ENCODE data around the gene CKS1B.

CKS1B gene

DNA sequence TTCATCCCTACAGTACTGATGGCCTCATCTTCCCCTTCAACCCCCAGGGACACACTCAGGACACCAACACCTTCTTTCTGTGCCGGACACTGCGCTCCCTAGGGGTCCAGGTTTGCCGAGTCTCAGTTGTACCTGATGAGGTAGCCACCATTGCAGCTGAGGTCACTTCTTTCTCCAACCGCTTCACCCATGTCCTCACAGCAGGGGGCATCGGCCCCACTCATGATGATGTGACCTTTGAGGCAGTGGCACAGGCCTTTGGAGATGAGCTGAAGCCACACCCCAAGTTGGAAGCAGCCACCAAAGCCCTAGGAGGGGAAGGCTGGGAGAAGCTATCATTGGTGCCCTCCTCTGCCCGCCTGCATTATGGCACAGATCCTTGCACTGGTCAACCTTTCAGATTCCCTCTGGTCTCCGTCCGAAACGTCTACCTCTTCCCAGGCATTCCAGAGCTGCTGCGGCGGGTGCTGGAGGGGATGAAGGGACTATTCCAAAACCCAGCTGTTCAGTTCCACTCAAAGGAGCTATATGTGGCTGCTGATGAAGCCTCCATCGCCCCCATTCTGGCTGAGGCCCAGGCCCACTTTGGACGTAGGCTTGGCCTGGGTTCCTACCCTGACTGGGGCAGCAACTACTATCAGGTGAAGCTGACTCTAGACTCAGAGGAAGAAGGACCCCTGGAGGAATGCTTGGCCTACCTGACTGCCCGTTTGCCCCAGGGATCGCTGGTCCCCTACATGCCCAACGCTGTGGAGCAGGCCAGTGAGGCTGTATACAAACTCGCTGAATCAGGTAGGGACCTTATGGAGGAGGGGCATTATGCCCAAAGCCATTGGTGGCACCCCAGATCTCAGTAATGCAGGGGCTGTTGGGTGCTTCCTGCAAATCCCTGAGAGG lies 13.8 kb downstream of the CKS1B start:
- no peak for DNase-seq (ENCODE audit: low read depth)
- no peak overlapping the region for H3K4me3 ChIP-seq (ENCODE audit: control insufficient read depth, low read depth, low read length)
- TF ChIP-seq, protein P1, sequence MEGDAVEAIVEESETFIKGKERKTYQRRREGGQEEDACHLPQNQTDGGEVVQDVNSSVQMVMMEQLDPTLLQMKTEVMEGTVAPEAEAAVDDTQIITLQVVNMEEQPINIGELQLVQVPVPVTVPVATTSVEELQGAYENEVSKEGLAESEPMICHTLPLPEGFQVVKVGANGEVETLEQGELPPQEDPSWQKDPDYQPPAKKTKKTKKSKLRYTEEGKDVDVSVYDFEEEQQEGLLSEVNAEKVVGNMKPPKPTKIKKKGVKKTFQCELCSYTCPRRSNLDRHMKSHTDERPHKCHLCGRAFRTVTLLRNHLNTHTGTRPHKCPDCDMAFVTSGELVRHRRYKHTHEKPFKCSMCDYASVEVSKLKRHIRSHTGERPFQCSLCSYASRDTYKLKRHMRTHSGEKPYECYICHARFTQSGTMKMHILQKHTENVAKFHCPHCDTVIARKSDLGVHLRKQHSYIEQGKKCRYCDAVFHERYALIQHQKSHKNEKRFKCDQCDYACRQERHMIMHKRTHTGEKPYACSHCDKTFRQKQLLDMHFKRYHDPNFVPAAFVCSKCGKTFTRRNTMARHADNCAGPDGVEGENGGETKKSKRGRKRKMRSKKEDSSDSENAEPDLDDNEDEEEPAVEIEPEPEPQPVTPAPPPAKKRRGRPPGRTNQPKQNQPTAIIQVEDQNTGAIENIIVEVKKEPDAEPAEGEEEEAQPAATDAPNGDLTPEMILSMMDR (IDR thresholded peaks at IDR 0.05; ENCODE audit: control insufficient read depth, insufficient read depth, low read depth, low read length, missing control alignments): no peak

DNA sequence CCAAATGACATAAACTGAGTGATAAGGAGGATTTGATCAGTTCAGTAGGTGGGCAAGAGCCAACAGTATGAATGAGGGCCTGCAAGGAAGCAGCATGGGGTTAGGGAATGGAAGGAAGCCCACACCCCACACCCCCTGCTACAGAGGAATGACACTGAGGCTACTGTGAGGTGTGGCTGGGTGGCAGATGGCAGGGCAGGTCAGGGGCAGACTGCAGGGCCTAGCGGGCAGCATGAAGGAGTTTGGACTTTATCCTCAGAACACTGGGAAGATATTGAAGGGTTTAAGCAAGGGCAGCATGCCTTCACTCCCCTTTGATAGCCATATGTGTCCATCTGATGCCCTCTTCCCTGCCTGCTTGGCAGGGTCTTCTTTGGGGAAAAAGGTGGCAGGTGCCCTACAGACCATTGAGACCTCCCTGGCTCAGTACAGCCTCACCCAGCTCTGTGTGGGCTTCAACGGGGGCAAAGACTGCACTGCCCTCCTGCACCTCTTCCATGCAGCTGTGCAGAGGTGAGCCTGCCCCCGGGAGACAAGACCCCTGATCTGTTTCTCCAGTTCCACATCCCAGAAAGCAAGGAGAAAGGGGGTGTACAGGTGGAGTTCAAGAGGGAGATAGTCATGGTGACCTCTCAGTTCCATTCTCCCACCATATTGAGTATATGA lies 14.8 kb downstream of the CKS1B start:
- no peak for DNase-seq (ENCODE audit: low read depth)
- H3K4me3 ChIP-seq (ENCODE audit: control insufficient read depth, low read depth, low read length): no peak overlapping the region
- TF ChIP-seq, protein P1 (IDR thresholded peaks at IDR 0.05; ENCODE audit: control insufficient read depth, insufficient read depth, low read depth, low read length, missing control alignments): no peak

DNA sequence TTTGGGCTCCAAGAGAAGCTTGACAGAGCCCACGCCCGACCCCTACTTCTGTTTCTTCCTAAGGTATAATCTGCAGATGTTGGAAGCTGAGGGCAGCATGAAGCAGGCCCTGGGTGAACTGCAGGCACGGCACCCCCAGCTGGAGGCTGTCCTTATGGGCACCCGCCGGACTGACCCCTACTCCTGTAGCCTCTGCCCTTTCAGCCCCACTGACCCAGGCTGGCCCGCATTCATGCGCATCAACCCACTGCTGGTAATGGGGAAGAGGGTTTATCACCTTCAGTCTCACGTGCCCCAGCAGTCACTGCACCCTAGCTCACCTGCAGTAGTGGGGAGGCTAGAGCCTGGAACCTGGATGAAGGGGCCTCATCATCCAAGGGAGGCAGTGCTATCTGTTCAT lies 15.8 kb downstream of the CKS1B start:
- H3K4me3 ChIP-seq (ENCODE audit: control insufficient read depth, low read depth, low read length): no peak overlapping the region
- TF ChIP-seq, protein P1 (IDR thresholded peaks at IDR 0.05; ENCODE audit: control insufficient read depth, insufficient read depth, low read depth, low read length, missing control alignments): no peak
- no peak for DNase-seq (ENCODE audit: low read depth)

DNA sequence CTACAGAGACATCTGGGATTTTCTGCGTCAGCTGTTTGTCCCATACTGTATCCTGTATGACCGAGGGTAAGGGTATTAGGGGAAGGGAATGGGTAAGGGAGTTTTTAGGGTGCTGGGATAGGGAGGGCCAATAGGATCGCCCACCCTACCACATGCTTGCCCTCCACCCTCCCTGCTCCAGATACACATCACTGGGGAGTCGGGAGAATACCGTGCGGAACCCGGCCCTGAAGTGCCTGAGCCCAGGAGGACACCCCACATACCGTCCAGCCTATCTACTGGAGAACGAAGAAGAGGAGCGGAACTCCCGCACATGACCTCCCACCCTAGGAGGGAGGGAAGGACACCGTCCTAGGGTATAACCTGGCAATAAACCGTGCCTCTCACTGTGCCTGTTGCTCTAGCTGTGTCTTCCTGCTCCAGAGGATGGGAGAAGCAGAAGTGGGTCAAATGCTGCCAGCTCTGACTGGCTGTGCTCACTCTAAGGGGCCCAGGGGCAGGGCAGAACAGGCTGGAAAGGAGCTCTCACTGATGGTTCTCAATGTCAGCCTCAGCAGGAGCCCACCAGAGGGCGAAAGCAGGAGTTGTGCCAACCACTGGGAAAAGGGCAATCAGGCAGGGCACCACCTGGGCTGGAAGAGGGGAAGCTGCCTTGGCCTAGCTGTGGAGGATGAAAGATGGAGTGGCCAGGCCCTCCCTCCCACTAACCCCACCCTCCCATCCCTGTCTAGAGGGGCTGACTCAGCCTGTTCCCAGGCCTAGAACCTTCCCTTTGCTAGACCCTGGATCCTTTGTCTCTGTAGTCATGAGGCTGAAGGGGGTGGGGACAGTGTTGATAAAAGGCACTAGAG lies 18.5 kb downstream of the CKS1B start:
- no peak for DNase-seq (ENCODE audit: low read depth)
- TF ChIP-seq, protein P1 (IDR thresholded peaks at IDR 0.05; ENCODE audit: control insufficient read depth, insufficient read depth, low read depth, low read length, missing control alignments): peak; percentile 10
- no peak overlapping the region for H3K4me3 ChIP-seq (ENCODE audit: control insufficient read depth, low read depth, low read length)

DNA sequence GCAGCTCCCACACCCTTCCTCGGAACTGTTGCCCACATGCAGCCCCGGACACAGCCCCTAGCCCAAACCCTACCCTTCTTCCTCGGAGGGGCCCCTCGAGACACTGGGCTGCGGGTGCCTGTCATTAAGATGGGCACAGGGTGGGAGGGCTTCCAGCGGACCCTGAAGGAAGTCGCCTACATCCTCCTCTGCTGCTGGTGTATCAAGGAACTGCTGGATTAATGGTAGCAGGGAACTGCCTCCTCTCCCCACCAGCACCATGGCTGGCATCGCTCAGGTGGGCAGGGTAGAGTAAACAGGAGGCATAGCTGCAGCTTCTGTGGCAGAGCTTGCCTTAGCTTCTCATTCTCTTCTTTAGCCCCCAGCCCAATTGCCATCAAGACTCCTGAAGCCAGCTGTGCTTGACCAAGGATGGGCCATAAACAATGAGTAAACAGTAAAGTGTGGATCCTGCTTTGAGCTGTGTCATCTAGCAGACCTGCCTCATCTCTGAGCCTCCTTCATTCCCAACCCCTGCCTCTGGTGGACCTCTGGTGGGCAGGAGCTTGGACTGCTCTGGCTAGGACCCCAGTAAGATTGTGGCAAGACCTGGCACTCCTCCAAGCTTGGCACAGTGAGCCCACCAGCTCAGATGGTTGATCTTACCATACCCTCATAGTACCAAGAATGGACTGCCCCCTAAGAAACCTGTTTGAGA lies 19.2 kb downstream of the CKS1B start, which contains the start of gene LENEP:
Gene LENEP (plus strand): TSS at position 15 of the 697 bp plus-strand sequence. CDS start 22 bp downstream, at position 37.
- no peak within 1 kb of the TSS for H3K4me3 ChIP-seq (ENCODE audit: control insufficient read depth, low read depth, low read length)
- DNase-seq (ENCODE audit: low read depth): no peak
- TF ChIP-seq, protein P1 (IDR thresholded peaks at IDR 0.05; ENCODE audit: control insufficient read depth, insufficient read depth, low read depth, low read length, missing control alignments): no peak

DNA sequence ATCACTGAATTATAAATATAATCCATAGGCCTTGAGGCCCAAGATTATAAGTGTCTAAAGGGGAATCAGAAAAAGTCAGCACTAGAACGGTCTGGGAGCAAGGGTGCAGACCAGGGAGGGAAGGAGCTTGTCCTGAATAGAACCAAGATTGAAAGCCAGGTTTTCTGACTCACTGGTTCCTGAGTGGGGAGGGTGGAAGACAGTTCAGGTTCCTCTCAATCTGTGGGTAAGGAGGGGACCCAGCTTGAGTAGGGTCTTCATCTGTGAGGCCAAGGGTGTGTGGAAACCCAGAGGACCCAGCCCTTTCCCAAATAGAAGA lies 19.7 kb downstream of the CKS1B start:
- DNase-seq (ENCODE audit: low read depth): no peak
- TF ChIP-seq, protein P1 (IDR thresholded peaks at IDR 0.05; ENCODE audit: control insufficient read depth, insufficient read depth, low read depth, low read length, missing control alignments): no peak

More for the DNA sequence above, 19.7 kb downstream of the CKS1B start:
- no peak overlapping the region for H3K4me3 ChIP-seq (ENCODE audit: control insufficient read depth, low read depth, low read length)
